Stimulated activated CD8-positive, alpha-beta memory T cell treated with anti-CD3 and anti-CD28 coated beads, Interleukin-15, amount 100 ng/mL, for 1 hour (primary cell): ENCODE data around the gene GMPR2.
A peak's percentile ranks its signal among the peaks of the same experiment; 100 is the strongest.
"Not testable (repeated sequence)": the region's sequence is repeated elsewhere in the genome, so short reads cannot be mapped to it uniquely, and the experiment has no call there.

Experiments
- DNase-seq: peaks from one replicate; pipeline ENCODE4 v3.0.0-alpha.2; 2020; ENCODE audit warnings: low read depth

GMPR2 gene

DNA sequence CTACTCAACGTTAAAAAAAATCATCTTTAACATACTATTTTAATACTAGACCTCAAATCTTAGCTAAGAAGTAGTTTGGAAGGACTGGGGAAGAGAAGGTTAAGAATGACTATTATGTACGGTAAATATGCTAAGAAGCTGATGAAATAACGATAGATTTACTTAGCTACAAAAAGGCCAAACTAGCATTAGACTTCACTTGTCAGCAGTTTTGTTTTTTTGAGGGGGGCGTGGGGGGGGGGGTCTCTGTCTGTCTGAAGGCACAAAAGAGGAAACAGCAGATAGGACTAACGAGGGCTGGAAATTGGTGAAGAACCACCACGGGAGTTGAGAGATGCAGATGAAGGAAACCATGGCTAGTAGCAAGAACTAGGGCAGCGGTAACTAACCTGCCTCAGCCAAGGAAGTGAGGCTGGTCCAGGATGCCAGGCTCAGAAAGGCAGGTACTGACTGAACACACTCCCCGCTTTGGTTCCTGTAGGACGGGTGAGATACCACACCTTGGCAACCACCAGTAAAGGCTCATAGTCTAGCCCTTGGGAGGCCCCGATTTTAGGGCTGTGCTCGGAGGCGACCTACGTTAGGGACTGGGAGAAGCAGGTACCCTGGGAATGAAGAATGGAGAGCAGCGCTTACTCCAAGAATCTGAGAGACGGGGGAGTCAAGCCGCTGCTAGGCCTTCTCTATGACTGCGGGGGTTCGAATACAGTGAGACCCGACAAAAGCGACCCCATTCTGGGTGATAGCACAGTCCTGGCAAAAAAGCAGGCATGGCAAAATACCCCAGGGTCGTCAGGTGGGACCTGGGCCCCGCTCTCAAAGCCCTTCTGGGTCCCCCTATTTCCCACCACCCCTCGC is 1.2 kb upstream of the GMPR2 start:
- DNase-seq: no peak

DNA sequence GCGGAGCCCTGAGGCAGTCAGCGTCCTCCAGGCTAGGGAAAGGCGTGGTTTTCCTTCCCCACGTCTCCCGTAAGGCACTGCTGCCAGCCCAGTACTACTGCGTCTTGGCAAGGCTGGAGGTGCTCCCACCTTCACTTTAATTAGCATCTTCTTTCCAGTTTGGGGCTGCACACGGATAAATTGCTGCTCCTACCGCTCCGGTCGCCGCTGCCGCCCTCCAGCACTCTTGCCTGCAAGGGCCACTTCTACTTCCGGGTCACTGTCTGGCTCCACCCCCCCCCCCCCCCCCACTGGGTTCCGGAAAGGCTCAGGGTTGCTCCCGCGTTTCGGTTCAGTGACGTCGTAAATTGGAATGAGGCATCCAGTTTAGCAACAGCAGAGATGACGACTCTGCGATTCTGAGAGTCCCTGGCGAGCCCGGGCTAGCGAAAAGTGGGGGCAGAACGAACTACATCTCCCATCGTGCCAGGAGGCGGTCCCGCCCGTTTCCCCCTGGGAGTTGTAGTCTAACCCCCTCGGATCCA is 546 bp upstream of the GMPR2 start, which contains the start of gene NEDD8:
Gene NEDD8, minus strand, starts transcription at position 247 of the 524 bp plus-strand sequence. Its CDS starts 100 bp downstream, at position 147.
- DNase-seq: peak; percentile 75

DNA sequence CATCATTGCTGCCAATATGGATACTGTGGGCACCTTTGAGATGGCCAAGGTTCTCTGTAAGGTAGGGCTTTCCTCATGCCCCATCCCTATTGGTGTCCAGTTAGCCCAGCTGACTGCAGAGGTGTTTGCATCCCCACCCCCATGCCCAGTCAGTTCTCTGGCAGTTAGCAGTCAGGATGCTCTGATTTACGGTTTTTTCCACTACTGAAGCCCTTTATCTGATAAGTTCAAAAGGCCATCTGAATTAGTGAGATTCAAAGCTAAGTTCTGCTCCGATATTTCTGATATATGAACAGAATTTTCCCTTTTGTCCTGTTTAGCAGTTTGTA is 773 bp downstream of the GMPR2 start:
- DNase-seq: no peak

DNA sequence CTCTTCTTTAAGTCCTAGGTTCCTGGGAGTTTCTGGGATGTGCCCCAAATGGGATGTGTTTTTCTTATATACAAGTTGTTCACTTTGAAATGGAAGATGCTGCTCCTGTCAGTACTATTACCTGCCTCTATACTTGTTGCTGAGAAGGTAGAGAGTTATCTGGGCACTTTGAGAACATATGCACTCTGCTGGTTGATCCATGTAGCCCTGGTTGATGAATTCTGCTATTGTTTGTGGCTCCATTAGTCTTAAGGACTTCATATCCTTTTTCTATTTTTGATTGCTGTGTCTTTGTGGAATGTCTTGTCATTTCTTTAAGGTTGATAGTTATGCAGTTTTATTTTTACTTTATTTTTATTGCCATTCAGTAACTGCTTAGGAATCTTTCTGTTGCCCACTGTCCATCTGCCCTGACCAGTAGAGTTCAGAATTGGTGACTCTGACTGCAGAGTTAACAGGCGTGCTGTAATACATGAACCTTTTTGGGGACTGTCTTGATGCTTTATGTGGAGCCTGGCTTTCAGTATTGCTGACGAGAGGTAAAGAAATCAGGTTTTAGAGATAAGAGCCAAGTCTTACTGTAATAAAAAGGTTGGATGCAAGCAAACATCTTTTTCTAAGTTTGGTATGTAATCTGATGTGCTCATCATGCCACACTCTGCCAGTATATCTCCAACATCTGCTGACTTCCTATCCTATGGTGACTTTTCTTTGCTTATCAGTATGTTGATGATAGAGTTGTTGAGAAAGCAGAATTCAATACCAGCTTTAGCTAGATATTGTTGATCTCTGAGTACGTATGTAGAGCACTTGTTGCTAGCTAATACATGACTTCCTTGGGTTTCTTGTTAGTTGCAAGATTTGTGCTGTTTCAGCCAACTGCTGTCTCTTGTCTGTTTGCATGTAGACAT is 1.6 kb downstream of the GMPR2 start:
- no peak for DNase-seq

DNA sequence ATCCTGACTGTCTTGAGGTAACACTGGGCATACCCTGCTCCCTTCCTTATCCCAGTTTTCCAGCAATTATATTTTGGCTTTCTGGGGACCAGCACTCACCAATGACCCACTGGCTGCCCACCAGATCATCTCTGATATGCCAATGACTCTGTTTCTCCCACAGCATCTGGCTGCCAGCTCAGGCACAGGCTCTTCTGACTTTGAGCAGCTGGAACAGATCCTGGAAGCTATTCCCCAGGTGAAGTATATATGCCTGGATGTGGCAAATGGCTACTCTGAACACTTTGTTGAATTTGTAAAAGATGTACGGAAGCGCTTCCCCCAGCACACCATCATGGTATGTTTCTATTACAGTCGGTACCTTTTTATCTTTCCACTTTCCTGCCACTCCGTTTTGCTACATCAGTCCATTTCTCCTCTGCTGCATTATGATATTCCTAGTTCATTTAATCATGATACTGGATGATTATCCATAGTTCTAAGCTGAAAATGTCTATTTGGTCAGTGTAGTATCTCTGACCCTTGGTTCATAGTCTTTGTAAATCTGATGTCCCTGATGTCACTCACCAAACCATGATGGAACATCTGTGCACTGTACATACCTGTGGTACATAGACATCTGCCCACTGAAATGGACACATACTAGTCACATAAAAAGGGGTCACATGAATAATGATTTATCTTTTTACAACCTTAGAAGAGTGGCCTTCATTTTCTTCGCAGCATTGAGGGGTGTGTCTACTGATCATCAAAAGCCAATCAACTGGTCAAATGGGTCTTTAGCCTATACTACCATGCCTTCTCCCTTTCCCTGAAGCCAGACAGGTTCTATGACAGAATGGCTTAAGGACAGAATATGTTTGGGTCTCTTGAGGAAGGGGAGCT is 3.3 kb downstream of the GMPR2 start:
- DNase-seq: no peak

DNA sequence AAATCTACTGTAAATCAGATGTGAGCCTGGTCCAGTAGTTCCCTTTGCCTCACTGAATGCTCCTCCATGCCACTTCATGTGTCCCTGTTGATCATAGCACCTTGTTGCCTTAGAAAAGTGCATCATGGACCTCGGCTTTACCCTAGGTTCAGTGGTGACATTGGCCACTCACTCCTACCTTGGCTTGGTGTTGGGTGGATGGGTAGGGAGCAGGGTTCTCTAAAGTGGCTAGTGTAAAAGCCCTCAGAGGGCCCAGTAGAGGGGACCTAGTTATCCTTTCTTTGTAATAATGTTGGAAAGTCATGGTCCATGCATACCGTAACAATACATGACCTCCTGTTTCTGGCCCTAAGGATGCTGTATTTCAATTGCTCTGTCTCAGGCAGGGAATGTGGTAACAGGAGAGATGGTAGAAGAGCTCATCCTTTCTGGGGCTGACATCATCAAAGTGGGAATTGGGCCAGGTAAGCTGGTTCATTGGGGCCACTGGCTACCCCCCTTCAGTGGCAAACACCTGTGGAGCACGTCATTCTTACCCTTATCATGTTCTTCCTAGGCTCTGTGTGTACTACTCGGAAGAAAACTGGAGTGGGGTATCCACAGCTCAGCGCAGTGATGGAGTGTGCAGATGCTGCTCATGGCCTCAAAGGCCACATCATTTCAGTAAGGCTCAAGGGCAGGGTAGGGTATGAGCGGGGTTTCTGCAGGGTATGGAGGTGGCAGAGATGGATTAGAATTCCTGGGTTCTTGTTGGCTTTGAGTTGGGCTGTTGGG is 4.1 kb downstream of the GMPR2 start:
- no peak for DNase-seq

DNA sequence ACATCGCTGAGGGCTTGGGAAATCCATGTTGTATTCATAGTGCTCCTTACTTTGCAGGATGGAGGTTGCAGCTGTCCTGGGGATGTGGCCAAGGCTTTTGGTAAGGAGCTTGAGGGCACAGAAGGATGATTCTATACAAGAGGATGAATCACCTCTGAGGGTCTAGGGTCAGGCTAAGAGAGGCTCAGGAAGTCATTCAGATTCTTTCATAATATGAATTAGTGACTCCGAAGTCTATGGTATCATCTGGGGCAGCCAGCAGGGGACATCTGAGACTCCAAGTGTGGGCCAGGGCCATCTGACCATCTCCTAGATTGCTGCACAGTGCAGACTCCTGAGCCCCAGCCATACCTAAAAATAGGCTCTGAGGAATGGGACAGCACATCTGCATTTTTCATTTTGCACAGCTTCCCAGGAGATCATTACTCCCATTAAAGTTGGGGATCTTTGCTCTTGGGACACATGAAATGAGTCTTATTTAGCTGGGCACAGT is 4.8 kb downstream of the GMPR2 start:
- DNase-seq: no peak

DNA sequence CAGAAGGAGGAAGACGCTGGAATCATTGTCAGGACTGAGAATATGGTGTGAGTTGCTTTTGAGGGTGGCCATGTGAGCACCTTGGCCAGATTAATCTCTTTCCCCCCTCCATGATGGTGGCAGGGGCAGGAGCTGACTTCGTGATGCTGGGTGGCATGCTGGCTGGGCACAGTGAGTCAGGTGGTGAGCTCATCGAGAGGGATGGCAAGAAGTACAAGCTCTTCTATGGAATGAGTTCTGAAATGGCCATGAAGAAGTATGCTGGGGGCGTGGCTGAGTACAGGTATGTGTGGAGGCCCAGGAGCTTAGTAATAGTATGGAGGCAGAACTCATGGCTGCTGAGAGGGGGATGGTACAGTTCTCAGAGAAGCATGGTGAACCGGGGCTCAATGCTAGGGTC is 5.4 kb downstream of the GMPR2 start:
- no peak for DNase-seq

DNA sequence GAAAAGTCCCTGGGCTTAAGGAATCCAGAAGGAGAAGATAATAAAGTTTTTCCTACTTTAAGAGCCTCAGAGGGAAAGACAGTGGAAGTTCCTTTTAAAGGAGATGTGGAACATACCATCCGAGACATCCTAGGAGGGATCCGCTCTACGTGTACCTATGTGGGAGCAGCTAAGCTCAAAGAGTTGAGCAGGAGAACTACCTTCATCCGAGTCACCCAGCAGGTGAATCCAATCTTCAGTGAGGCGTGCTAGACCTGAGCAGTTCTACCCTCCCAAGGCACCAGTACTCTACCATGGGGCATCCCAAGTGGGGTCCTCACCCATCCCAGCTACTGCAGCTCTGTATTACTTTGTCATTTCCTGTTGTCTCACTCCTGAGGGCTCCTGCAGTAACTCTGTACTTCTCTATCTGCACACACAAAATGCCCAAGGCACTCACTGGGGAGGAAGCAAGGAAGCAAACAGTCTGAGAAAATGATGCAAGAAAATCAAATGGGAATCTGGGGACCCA is 5.9 kb downstream of the GMPR2 start:
- no peak for DNase-seq

DNA sequence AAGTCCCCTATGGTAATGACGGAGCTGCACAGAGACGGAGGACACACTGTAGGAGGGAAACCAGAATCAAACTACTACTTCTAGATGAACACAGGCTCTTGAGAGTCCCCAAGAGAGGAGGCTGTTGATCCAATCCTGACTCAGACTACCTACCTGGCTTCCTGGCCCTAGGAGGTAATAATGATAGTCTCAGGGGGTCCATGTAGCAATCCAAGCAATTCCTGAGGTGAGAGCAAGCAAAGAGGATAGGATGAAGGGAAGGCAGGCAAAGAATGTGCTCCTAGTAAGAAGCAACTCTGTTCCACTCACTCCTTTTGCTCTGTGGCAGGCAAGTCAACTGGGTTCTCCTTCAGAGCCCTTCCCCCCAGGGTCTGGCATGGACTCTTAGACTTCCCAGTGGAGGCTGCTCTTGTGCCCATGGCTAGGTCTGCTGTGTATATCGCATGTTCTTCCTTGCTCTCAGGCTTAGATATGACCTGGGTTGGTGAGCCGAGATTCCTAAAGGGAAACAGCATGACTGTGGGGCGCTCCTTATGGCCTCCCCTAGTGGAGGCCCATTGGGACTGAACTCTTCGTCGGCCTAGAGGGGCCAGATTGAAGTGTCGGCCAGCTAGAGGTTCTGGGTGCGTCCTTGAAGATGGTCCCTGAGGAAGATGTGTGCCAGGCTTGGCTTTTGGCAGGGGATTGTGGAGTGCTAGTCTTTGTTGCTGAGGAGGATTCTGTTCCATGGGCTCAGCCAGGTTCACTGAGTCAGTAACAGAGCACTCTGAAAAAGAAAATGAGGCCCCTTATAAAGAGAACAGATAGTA is 7.6 kb downstream of the GMPR2 start:
- no peak for DNase-seq

DNA sequence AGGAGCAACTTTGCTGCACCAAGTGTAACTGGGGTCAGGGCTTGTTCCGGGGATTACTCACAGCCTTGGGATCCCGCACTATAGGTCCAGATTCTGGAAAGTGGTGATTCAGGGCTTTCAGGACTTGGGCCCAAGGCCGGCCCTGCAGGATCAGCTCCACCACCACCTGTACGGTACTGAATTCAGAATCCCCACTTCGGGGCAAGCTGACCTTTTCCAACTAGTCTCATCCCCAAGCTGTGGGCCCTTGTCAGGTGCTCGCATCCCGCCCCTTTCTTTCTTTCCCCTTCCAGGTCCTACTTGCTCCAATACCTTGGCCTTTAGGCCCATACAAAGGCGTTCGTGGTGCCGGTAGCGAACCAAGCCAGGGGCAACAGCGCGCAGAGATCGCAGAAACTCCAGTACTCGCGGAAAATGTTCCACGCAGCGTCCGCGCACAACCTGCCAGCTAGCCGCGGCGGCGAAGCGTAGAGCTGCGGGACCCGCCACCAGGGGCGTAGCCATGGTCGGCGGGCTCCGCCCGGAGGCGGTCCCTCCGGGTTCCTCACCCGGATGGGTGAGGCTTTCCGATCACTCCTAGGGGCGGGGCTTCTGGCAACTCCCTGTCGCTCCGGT is 9.2 kb downstream of the GMPR2 start:
- DNase-seq: peak; percentile 84

DNA sequence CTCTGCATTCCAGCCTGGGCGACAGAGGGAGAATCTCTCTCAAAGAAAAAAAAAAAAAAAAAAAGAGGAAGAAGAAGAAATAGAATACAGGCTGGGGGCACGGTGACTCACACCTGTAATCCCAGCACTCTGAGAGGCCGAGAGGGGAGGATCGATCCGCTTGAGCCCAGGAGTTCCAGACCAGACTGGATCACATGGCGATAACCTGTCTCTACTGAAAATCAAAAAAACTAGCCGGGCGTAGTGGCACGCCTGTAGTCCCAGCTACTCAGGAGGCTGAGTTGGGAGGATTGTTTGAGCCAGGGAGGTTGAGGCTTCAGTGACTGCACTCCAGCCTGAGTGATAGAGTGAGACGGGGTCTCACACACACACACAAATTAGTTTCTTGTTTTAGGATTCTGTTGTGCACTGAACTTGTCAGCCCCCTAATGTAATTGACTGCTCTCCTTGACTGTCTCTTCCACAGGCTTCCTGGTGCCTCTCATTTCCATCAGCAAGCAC is 10.7 kb downstream of the GMPR2 start:
- DNase-seq: no peak

DNA sequence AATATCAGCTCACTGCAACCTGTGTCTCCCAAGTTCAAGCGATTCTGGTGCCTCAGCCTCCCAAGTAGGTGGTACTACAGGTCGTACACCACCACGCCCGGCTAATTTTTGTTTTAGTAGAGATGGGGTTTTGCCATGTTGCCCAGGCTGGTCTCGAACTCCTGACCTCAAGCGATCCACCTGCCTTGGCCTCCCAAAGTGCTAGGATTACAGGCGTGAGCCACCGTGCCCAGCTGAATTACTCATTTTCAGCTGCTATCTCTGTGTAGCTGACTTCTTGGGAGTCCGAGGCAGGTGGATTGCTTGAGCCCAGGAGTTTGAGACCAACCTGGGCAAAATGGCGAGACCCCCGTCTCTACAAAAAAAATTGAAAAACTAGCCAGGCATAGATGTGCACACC is 12.6 kb downstream of the GMPR2 start:
- DNase-seq: not testable (repeated sequence)

DNA sequence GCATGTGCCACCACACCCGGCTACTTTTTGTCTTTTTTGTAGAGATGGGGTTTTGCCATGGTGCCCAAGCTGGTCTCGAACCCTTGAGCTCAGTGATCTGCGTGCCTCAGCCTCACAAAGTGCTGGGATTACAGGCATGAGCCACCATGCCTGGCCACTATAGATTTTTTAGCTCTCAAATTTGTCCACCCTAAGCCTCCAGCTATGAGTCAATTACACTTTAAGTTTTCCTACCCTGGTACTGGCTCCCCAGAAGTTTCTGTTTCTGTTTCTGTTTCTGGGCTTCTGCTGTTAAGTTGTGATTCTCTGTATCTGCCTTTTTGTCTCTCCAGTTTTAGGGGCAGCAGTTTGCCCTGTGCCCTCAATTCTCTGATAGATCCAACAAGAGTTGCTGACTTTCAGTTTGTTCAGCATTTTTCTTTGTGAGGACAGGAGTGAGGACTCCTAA is 14.1 kb downstream of the GMPR2 start:
- DNase-seq: no peak

DNA sequence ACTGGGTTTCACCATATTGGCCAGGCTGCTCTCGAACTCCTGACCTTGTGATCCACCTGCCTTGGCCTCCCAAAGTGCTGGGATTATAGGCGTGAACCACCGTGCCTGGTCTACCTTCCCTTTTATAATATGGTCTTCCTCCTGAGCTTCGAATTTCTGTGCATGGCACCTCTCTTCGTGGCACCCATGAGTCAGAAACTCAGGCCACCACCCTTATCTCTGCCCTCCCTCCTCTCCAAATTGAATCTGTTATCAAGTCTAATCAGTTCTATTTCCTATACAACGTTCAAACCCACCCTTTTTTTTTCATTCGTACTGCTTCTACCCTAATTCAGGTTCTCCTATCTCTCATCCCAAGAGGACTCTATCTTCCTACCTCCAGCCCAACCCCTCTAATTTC is 14.7 kb downstream of the GMPR2 start:
- DNase-seq: no peak

DNA sequence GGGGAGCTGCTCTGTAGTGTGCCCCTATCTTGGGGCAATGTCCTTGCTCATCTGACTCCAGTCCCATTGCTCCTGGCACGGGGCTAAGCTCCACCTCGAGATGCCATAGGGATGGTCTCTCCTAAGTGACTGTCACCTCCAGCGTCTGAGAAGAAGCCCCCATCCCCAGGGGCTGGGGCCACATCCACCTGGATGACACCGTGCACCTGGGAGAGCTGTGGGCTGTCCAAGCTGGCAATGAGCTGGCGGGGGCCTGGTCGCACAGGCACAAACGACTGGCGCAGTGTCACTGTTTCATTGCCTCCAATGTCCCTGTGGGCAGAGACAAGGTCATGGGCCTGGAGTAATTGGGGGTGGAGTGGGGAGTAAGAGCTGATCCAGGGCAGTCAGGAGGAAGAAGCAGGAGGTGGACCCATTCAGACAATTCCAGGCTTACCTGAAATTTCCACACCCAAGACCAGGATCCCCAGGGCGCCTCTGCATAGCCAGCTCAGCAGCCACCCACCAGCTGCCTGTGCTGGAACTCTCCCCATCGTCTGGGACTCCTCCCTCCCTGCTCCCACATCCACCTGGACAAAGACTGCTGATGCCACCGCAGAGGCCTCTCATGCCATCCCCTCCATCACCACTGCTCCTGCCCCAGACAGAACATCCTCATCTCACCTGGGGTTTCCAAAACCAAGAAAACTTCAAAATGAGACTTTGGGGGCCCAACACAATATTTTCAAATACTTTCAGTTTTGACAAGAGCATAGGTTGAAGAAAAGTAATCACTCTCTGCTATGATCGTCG is 16.7 kb downstream of the GMPR2 start:
- DNase-seq: no peak

DNA sequence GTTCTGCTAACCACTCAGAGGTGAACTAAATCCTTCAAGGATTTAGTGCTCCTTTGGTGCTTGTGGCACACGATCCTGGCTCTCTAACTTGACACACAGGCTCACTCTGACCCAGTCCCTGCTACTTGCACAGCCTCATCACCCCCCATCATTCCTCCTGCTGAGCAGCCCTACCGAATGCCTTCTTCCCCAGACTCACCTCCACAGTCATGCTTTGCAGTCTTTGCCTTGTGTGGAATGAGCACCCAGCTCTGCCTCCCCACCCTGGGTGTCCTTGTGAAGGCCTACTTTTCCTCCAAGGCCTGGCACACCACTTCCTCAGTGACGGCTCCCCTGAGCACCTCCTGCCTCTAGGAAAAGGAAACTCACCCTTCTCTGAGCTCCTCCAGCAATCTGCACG is 17.6 kb downstream of the GMPR2 start:
- no peak for DNase-seq

DNA sequence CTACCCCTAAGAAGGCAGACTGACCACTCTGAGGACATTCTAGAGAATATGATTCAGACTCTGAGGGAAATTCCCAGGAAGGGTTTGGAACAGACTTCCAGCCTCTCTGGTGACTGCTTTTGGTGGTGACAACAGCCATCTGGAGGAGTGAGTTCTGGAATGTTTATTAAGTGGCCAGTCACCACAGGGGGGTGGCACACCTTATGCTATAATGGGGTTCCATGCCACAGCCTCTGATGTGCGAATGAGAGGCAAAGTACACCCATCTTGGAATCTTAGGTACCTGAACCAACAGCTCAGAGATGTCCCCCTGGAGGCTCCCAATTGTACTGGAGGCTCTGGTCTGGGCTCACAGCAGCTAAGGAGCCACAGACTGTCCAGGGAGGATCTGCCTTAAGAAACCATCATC is 19.2 kb downstream of the GMPR2 start:
- no peak for DNase-seq
